Tibial nerve (tissue), 4 donors: ENCODE measurements around the gene NEURL3.

ENCODE experiments used
- EP300 ChIP-seq, 2 donors: sonication (generic); formaldehyde crosslinking; IDR thresholded peaks; one replicate each; pipeline ENCODE4 v1.6.1; 2017; ENCODE audit warnings: antibody characterized with exemption in 2 of 2, mild to moderate bottlenecking in 1 of 2
- POLR2A ChIP-seq, 2 donors: fragments of 450-650 bp; IDR thresholded peaks; one replicate each; pipeline ENCODE4 v1.6.1; 2017; ENCODE audit warnings: antibody characterized with exemption in 2 of 2, mild to moderate bottlenecking in 2 of 2, moderate library complexity in 2 of 2
- TF ChIP-seq, protein P1 (sequence below), 5 experiments: fragments of 200-600 bp in 3 of 5; fragments of 450-650 bp in 2 of 5; sonication (generic) in 3 of 5; IDR thresholded peaks; one replicate each; pipeline ENCODE4 v1.5.1; 2016 to 2019; ENCODE audit warnings: antibody characterized with exemption in 5 of 5, mild to moderate bottlenecking in 3 of 5, moderate library complexity in 2 of 5

DNA sequence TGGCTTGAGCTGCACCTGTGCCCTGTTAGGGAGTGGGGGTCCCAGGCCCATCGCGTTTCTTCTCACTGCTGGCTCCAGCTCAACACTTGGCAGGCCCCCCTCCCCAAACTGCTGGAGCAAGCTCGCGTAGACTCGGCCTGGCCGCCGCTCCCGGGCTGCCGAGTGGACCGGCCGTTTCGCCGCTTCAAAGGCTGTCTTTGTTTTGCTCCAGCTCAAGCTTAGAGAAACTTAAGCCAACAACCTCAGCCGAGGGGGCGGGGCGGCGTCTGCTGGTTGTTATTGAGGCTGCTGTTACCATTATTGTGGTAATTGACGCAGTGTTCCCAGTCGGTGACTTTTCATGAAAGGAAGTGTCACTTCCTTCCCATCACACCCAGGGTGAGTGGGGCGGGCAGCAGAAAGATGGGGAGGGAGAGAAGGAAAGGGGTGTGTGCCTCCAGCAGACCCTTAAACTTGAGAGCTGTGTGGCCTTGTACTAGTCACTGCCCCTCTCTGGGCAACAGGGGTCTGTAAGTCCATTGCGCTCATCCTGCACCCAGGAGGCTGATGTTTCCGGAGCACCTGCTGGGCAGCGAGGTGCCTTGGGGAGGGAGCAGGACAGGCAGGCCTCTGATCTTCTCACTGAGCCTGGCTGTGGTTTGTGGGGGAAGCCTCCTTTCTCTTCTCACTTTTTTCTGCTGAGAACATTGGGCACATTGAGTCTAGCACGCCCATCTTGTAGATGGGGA lies 33.5 kb upstream of the NEURL3 start:
- TF ChIP-seq, protein P1, sequence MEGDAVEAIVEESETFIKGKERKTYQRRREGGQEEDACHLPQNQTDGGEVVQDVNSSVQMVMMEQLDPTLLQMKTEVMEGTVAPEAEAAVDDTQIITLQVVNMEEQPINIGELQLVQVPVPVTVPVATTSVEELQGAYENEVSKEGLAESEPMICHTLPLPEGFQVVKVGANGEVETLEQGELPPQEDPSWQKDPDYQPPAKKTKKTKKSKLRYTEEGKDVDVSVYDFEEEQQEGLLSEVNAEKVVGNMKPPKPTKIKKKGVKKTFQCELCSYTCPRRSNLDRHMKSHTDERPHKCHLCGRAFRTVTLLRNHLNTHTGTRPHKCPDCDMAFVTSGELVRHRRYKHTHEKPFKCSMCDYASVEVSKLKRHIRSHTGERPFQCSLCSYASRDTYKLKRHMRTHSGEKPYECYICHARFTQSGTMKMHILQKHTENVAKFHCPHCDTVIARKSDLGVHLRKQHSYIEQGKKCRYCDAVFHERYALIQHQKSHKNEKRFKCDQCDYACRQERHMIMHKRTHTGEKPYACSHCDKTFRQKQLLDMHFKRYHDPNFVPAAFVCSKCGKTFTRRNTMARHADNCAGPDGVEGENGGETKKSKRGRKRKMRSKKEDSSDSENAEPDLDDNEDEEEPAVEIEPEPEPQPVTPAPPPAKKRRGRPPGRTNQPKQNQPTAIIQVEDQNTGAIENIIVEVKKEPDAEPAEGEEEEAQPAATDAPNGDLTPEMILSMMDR (IDR thresholded peaks at IDR 0.05): no peak
- TF ChIP-seq POLR2A (IDR thresholded peaks at IDR 0.05): peak; percentile 39 to 63
- TF ChIP-seq EP300 (IDR thresholded peaks at IDR 0.05): peak; percentile 76 to 96
